K562 treated with DMSO at 1 percent for 12 hours (cell line): ENCODE results near the gene PPP4R3A. TPM values are rescaled to one million over a fixed set of nuclear protein-coding genes. Genes with fewer than 3 reads are reported as not detected.

Source experiments
- total RNA-seq: library from RNA; unstranded; fragments of 300-600 nt; gene quantifications from 2 replicates; pipeline ENCODE4 v1.2.3, GENCODE V29; 2022; ENCODE audit not compliant: insufficient read depth

PPP4R3A gene
- 13.2 and 32.0 TPM in 2 replicates for total RNA-seq

DNA sequence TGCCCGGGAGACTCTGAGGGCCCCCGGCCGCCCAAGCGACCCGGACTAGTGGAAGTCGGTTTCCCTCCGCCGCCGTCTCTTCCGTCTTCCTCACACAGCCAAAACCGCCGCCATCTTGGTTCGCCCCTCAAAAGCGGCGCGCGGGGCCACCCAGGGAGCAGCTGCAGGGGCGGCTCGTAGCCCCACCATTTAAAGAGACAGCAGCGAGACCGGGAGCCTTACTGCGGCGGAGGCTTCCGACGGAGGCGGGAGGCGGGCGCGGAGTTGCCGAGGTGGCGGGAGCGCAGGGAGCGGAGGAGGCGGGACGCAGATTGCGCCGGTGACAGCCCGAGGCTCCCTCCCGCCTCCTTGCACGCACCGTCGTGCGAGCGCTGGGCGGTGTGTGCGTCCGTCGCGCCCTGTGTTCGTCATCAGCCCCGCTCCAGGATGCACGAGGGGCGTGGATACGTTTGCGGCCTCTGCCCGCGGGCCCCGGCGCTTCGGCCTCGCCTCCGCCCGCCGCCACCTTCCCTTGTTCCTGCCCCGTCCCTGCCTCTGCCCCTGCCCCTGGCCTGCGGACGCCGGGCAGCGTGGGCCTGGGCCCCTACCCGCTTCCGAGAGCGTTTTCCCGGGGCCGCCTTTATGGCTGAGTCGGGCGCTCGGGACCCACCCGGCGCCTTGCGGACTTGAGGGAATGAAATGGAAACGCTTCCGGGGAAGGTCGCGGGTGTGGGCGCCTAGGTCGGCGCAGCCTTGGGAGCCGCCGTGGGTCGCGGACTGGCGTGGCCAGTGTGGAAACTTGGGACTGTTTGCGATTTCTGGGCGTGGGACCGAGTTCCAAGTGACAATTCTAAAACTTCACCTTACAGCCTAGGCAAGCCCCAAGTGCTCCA is at the start of gene PPP4R3A:
PPP4R3A (minus strand) TSS at position 140 of the 872 bp plus-strand sequence. CDS start 663 bp downstream, outside the sequence.

DNA sequence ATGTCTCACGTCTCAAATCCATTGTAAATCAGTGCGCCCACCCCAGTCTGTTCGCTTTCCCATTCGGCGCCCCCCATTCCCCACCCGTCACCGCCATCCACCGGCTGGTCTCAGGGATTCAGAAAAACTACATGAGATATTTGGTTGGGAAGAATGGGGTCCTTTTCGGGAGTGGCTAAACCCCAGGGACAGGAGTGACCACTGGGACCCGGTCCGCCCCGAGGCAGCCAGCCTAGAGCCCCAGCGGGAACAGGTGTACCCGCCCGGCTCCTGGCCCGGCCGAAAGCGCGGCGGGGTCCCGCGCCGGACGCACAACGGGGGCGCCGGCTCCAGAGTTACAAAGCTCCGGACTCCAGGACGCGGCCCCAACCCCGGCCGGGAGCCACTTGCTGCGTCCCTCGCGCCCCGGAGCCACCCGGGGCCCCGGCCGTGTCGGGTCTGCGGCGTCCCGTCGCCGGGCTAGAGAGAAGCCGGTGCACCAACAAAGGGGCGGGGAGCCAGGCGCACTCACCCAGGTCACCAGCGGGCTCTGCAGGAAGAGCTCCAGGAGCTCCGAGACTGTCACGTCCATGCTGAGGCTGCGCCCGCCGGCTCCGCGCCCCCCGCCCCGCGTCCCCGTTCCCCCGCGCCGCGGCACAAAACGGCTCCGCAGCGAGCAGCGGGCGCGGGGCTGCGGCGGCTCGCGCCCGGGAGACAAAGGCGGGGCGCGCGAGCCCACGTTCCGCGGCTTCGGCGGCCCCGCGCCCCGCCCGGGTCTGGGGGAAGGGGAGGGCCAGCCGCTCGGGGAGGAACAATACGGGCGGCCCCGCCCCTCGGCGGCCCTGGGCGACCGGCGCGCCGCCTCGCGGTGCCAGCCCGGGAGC is 92.8 kb downstream of the PPP4R3A start, which contains the start of gene CCDC88C:
CCDC88C (minus strand) TSS at position 701 of the 863 bp plus-strand sequence; CDS start at position 571, 130 bp downstream.

Other genes with a start within 250 kb of the PPP4R3A start
- gene CCDC88C, start 92.5 kb downstream of the PPP4R3A start, total RNA-seq: 3.5 and 13.1 TPM in 2 replicates
- gene CATSPERB, start 221.8 kb upstream of the PPP4R3A start, total RNA-seq: not detected in 2 replicates